ENCODE results near the gene STK25.
"Not testable (repeated sequence)": the region's sequence is repeated elsewhere in the genome, so short reads cannot be mapped to it uniquely, and the experiment has no call there.

STK25 gene

GRCh38 chr2:241459520-241459919, 48.9 kb downstream of the STK25 start:
- no peak overlapping the region for H3K27ac ChIP-seq
- no peak for TF ChIP-seq ZFX (IDR thresholded peaks at IDR 0.05)
- no peak for TF ChIP-seq CTCF (conservative IDR thresholded peaks at IDR 0.05)

- no peak for TF ChIP-seq CTCF (conservative IDR thresholded peaks at IDR 0.05)
- H3K27ac ChIP-seq, result no peak overlapping the region
These were observed 49.7 kb downstream of the STK25 start for GRCh38 chr2:241458687-241459086.

- TF ChIP-seq ZFX (IDR thresholded peaks at IDR 0.05) (no peak), CTCF (conservative IDR thresholded peaks at IDR 0.05) (no peak)
- H3K27ac ChIP-seq, result no peak overlapping the region
These were observed 51.8 kb downstream of the STK25 start for GRCh38 chr2:241456546-241456945.

- TF ChIP-seq ZFX (IDR thresholded peaks at IDR 0.05), result no peak
- no peak overlapping the region for H3K27ac ChIP-seq
These were observed 53.4 kb downstream of the STK25 start for GRCh38 chr2:241454837-241455485.

GRCh38 chr2:241453919-241454318, 54.5 kb downstream of the STK25 start:
- not testable (repeated sequence) for H3K27ac ChIP-seq

- TF ChIP-seq CTCF (conservative IDR thresholded peaks at IDR 0.05), result no peak
- TF ChIP-seq ZFX (IDR thresholded peaks at IDR 0.05), result no peak
- H3K27ac ChIP-seq, result no peak overlapping the region
These were observed 56.4 kb downstream of the STK25 start for GRCh38 chr2:241451840-241452506.

- not testable (repeated sequence) for H3K27ac ChIP-seq
These were observed 58.3 kb downstream of the STK25 start for GRCh38 chr2:241450092-241450491.

- no peak overlapping the region for H3K27ac ChIP-seq
- TF ChIP-seq CTCF (conservative IDR thresholded peaks at IDR 0.05), result no peak
- no peak for TF ChIP-seq ZFX (IDR thresholded peaks at IDR 0.05)
These were observed 63.0 kb downstream of the STK25 start for GRCh38 chr2:241445426-241445825.

- H3K27ac ChIP-seq, result no peak overlapping the region
- TF ChIP-seq ZFX (IDR thresholded peaks at IDR 0.05) (no peak), CTCF (conservative IDR thresholded peaks at IDR 0.05) (no peak)
These were observed 64.7 kb downstream of the STK25 start for GRCh38 chr2:241443486-241444223.

Measured in C4-2B (cell line).